HepG2 (cell line): ENCODE measurements around the gene FDPS.

Source experiments
- CENPBD1 ChIP-seq: sonication (generic); formaldehyde crosslinking; IDR thresholded peaks from 2 replicates; pipeline ENCODE4 v1.8.0; 2022; ENCODE audit warnings: missing genetic modification reagents, low read depth, mild to moderate bottlenecking, borderline replicate concordance
- GABPA ChIP-seq, 2 experiments: IDR thresholded peaks; 2 replicates each; pipeline ENCODE4 v1.6.1; 2011 to 2016; ENCODE audit warnings: low read depth in 2 of 2, low read length in 1 of 2, missing biosample characterization in 1 of 2, missing genetic modification characterization in 1 of 2
- HCFC1 ChIP-seq: fragments of 150-350 bp; IDR thresholded peaks from 2 replicates; pipeline ENCODE4 v1.6.1; 2014; ENCODE audit warnings: low read depth, low read length
- HINFP ChIP-seq: sonication (generic); formaldehyde crosslinking; IDR thresholded peaks from 2 replicates; pipeline ENCODE4 v1.4.0; 2020; ENCODE audit warnings: low read depth, mild to moderate bottlenecking, missing genetic modification reagents
- TAF1 ChIP-seq: sonication (generic); formaldehyde crosslinking; IDR thresholded peaks from 2 replicates; pipeline ENCODE4 v1.4.0; 2020; ENCODE audit warnings: missing genetic modification reagents

DNA sequence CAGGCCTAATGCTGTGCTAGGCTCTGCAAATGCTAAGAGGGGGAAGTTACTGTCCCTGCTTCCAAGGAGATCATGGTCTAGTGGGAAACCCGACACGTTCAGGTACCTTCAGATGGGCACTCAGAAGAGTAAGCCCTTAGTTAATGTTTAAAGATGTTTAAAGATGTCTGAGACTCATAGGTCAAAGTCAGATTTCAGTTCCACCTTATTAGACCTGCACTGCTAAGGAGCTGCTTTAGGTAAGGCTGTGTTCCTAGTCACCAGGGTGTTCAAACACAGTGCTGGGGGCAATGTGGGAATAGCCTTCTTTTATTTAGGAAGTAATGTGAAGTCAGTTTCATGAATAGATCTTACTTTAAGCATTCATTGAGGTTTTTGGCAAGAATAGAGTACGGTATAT lies 8.3 kb downstream of the FDPS start:
- no peak for TF ChIP-seq HCFC1
- TF ChIP-seq GABPA (IDR thresholded peaks at IDR 0.05; ENCODE audit: low read depth, low read length): no peak
- no peak for TF ChIP-seq GABPA (CRISPR knock-in tag; IDR thresholded peaks at IDR 0.05; ENCODE audit: low read depth)
- no peak for TF ChIP-seq CENPBD1 (CRISPR knock-in tag)
- no peak for TF ChIP-seq HINFP (CRISPR knock-in tag)
- no peak for TF ChIP-seq TAF1 (CRISPR knock-in tag)
